ENCODE results near the gene FAN1.

Gene FAN1

GRCh38 chr15:30962079-30962478 is 58.4 kb downstream of the FAN1 start:
- DNase-seq, result no peak

- no peak for DNase-seq
These were observed 58.9 kb downstream of the FAN1 start for GRCh38 chr15:30962659-30963058.

GRCh38 chr15:30963681-30964080 is 60.0 kb downstream of the FAN1 start:
- no peak for DNase-seq

- DNase-seq, result no peak
These were observed 66.0 kb downstream of the FAN1 start for GRCh38 chr15:30969724-30970123.

- no peak for DNase-seq
These were observed 69.7 kb downstream of the FAN1 start for GRCh38 chr15:30973379-30973778.

- DNase-seq, result no peak
These were observed 70.4 kb downstream of the FAN1 start for GRCh38 chr15:30974112-30974511.

- DNase-seq, result no peak
These were observed 74.6 kb downstream of the FAN1 start for GRCh38 chr15:30978328-30978727.

GRCh38 chr15:30979457-30979856 is 75.7 kb downstream of the FAN1 start:
- DNase-seq, result no peak

- no peak for DNase-seq
These were observed 80.4 kb downstream of the FAN1 start for GRCh38 chr15:30984118-30984517.

- DNase-seq, result no peak
These were observed 80.8 kb downstream of the FAN1 start for GRCh38 chr15:30984542-30984941.

- DNase-seq, result no peak
These were observed 81.4 kb downstream of the FAN1 start for GRCh38 chr15:30985081-30985531.

GRCh38 chr15:30990036-30990435 is 86.3 kb downstream of the FAN1 start:
- DNase-seq, result no peak

- no peak for DNase-seq
These were observed 86.9 kb downstream of the FAN1 start for GRCh38 chr15:30990446-30991254.

GRCh38 chr15:30991255-30992235 is 87.8 kb downstream of the FAN1 start, which contains the start of gene MTMR10:
Gene MTMR10, minus strand, starts transcription at chr15:30991628. Its CDS starts 122 bp downstream, at chr15:30991506.
- DNase-seq, result peak; percentile 77

GRCh38 chr15:30992249-30992864 is 88.6 kb downstream of the FAN1 start:
- DNase-seq, result no peak

Measured in CD4-positive, alpha-beta T cell treated with Interleukin-17A for 1 hour (primary cell).